ENCODE measurements around the gene ADCY6. TPM values are rescaled to one million over a fixed set of nuclear protein-coding genes. Genes with fewer than 3 reads are reported as not detected.

Gene ADCY6
- total and polyA plus RNA-seq, 2 donors (not counting 3 experiments of a cell fraction or from before 2014, with no cell fraction given), result 37.0 to 46.2 TPM

DNA sequence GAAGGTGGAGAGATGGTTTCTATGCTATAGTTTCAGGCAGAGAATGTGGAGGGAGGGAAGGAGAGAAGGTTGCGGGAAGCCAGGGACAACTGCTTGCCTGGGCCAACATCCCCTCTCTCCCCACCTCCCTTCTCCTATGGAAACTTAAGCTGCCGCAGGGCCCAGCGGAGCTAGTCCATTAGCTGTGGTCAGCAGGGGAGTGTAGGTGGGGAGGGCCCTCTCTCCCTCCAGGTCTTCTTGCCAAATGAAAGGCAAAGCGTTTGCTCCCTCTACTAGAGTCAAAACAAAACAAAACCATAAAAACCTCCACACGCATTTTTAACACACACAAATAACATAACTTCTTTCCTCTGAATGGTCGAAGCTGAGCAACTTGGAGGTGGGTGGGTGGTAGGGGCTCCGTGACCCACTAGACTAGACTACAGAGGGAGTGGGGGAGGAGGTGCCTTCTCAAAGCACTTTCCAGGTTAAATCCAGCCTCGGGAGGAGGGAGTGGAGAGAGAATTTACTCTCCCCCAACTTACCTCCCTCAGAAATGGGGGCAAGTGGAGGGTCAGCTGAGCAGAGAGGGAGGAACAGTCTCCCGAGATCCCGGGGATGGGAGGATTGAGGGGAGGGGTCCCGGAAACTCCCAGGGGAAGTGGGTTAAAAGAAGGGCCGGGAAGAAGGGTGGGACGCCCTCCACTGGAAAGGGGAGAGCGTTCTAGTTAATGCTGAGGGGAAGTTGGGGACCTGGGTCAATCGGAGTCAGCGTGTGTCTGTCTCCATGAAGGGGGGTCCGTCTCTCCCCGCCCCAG, 24.8 kb upstream of the ADCY6 start:
- H3K36me3 ChIP-seq (ENCODE audit: control insufficient read depth in 2 of 2, extremely low read depth in 1 of 2, insufficient read depth in 2 of 2, low read length in 2 of 2), result no peaks in the 10 kb centered on the region
- no peaks in the 10 kb centered on the region for H3K9me1 ChIP-seq (replicated peaks; ENCODE audit: control insufficient read depth, extremely low read depth, insufficient read depth, low read length)
- no peak for FAIRE-seq
- peak overlapping the region; percentile 49 for H2AFZ ChIP-seq (ENCODE audit: low read depth, low read length)
- peaks cover 20% of the 10 kb centered on the region for H3K4me1 ChIP-seq (ENCODE audit: control insufficient read depth, extremely low read depth, insufficient read depth, low read length)
- peak overlapping the region; percentile 47 for H3K9ac ChIP-seq (replicated peaks; ENCODE audit: extremely low read depth, insufficient read depth, low read length)
- dilution Hi-C loops (cut with MboI; ENCODE audit: extremely low pct_ligation_motif_present, low sequenced_read_pairs) (no loop called here), intact Hi-C loops (cut with micrococcal nuclease) (loop anchor here (2.0 kb wide), 1 partner anchor 77 kb away; no protein-coding TSS in a partner anchor)
- H4K20me1 ChIP-seq (replicated peaks; ENCODE audit: control insufficient read depth, extremely low read depth, insufficient read depth, low read length), result no peaks in the 10 kb centered on the region
- no peaks in the 10 kb centered on the region for H3K27me3 ChIP-seq (ENCODE audit: control insufficient read depth in 2 of 2, insufficient read depth in 2 of 2, low read length in 2 of 2)
- H3K4me2 ChIP-seq (ENCODE audit: insufficient read depth, low read length), result peak overlapping the region; percentile 68
- no peak overlapping the region for H3K27ac ChIP-seq (ENCODE audit: insufficient read depth, low read depth, low read length)
- H3K4me3 ChIP-seq (replicated peaks in 1 of 3; ENCODE audit: insufficient read depth in 1 of 3, low read depth in 1 of 3, low read length in 3 of 3), result peak overlapping the region; percentile 45 to 63 (median 54)
- CTCF ChIA-PET, result interaction anchor here (1.5 to 2.6 kb wide), 3 partner anchors 8 to 33 kb away, joined by 4 to 12 read pairs (median 7); partner anchors contain the start of gene ADCY6
- no peaks in the 10 kb centered on the region for H3K79me2 ChIP-seq (ENCODE audit: control insufficient read depth, insufficient read depth, low read length)
- H3K9me3 ChIP-seq (replicated peaks; ENCODE audit: control insufficient read depth, insufficient read depth, low read length), result no peaks in the 10 kb centered on the region
- no TSS peak for BruUV-seq (replicated peaks)
- POLR2A ChIA-PET, result no interaction called here
- no peak for DNase-seq (ENCODE audit: low read depth, low spot score)
- TF ChIP-seq FOS (IDR thresholded peaks at IDR 0.05; ENCODE audit: borderline replicate concordance, insufficient read depth, low read length) (no peak), JUN (IDR thresholded peaks at IDR 0.05; ENCODE audit: borderline replicate concordance, insufficient read depth, insufficient read length, low read depth) (no peak), MYC (IDR thresholded peaks at IDR 0.05; ENCODE audit: low read depth, low read length) (no peak), GATA2 (IDR thresholded peaks at IDR 0.05; ENCODE audit: insufficient read depth, insufficient read length, low read depth, low read length) (no peak), POLR2AphosphoS5 (IDR thresholded peaks at IDR 0.05; ENCODE audit: insufficient read depth, low read depth, low read length) (no peak), POLR2A (IDR thresholded peaks at IDR 0.05; ENCODE audit: low read depth, low read length) (no peak), CTCF (IDR thresholded peaks at IDR 0.05; ENCODE audit: extremely low read depth in 1 of 2, insufficient read depth in 1 of 2, low read depth in 1 of 2, low read length in 2 of 2) (no peak), EZH2 (IDR thresholded peaks at IDR 0.05; ENCODE audit: borderline replicate concordance, low read depth, low read length, severe bottlenecking) (no peak)
- TF ChIP-seq, protein P1, sequence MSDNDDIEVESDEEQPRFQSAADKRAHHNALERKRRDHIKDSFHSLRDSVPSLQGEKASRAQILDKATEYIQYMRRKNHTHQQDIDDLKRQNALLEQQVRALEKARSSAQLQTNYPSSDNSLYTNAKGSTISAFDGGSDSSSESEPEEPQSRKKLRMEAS (IDR thresholded peaks at IDR 0.05; ENCODE audit: insufficient read depth, insufficient read length), result no peak
